Measurements from ENCODE around the gene GRIP1.

DNA sequence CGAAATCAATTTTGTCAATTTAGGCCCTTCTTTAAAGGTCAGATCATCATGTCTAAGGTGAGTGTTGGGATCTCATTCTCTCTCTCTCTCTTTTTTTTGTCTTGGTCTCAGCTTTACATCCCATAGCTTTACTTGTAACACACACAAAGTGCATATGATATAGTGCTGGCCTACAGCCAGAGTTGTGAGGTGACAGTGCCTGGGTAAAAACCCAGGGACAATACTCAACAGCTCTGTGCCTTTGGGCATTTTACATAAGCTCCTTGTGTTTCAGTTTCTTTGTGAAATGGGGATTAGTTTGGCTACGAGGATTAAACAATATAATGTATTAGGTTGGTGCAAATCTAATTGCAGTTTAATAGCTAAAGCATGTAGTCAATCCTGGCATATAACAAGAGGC, 40.2 kb downstream of the GRIP1 start:
- TF ChIP-seq, protein P1, sequence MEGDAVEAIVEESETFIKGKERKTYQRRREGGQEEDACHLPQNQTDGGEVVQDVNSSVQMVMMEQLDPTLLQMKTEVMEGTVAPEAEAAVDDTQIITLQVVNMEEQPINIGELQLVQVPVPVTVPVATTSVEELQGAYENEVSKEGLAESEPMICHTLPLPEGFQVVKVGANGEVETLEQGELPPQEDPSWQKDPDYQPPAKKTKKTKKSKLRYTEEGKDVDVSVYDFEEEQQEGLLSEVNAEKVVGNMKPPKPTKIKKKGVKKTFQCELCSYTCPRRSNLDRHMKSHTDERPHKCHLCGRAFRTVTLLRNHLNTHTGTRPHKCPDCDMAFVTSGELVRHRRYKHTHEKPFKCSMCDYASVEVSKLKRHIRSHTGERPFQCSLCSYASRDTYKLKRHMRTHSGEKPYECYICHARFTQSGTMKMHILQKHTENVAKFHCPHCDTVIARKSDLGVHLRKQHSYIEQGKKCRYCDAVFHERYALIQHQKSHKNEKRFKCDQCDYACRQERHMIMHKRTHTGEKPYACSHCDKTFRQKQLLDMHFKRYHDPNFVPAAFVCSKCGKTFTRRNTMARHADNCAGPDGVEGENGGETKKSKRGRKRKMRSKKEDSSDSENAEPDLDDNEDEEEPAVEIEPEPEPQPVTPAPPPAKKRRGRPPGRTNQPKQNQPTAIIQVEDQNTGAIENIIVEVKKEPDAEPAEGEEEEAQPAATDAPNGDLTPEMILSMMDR (IDR thresholded peaks at IDR 0.05; ENCODE audit: extremely low read depth in 1 of 2, insufficient read depth in 1 of 2, low read depth in 1 of 2, low read length in 2 of 2): no peak
- no peak for TF ChIP-seq MYC (IDR thresholded peaks at IDR 0.05; ENCODE audit: low read depth, low read length)
- no peak for TF ChIP-seq EZH2 (IDR thresholded peaks at IDR 0.05; ENCODE audit: borderline replicate concordance, low read depth, low read length, severe bottlenecking)
- no peak for TF ChIP-seq POLR2A (IDR thresholded peaks at IDR 0.05; ENCODE audit: low read depth, low read length)
- no peak for TF ChIP-seq JUN (IDR thresholded peaks at IDR 0.05; ENCODE audit: borderline replicate concordance, insufficient read depth, insufficient read length, low read depth)
- TF ChIP-seq, protein P2, sequence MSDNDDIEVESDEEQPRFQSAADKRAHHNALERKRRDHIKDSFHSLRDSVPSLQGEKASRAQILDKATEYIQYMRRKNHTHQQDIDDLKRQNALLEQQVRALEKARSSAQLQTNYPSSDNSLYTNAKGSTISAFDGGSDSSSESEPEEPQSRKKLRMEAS (IDR thresholded peaks at IDR 0.05; ENCODE audit: insufficient read depth, insufficient read length): no peak
- TF ChIP-seq POLR2AphosphoS5 (IDR thresholded peaks at IDR 0.05; ENCODE audit: insufficient read depth, low read depth, low read length): no peak

Measured in endothelial cell of umbilical vein (primary cell).